Naive B cell (primary cell): Measurements from ENCODE around the gene RSPRY1. TPM values are rescaled to one million over a fixed set of nuclear protein-coding genes. Genes with fewer than 3 reads are reported as not detected.
A peak's percentile ranks its signal among the peaks of the same experiment; 100 is the strongest.

ENCODE experiments used
- ATAC-seq, 2 donors: fragments of 150-1000 bp; cut with Tn5 transposase; 2 replicates each; pipeline ENCODE4 v1.10.0; 2021; ENCODE audit warnings: low read depth in 2 of 2, mild to moderate bottlenecking in 2 of 2, moderate library complexity in 2 of 2
- DNase-seq: peaks from one replicate; pipeline ENCODE4 v3.0.0; 2022
- H3K27ac Mint-ChIP-seq, 6 donors: one replicate each; pipeline ENCODE4 v1.8.0; 2020 to 2022; ENCODE audit warnings: mild to moderate bottlenecking in 6 of 6, mixed read lengths in 6 of 6, moderate library complexity in 5 of 6, inconsistent platforms in 2 of 6
- H3K27me3 Mint-ChIP-seq, 3 donors: one replicate each; pipeline ENCODE4 v1.8.0; 2021 to 2022; ENCODE audit warnings: mixed read lengths in 3 of 3, mild to moderate bottlenecking in 1 of 3
- H3K36me3 Mint-ChIP-seq, 2 donors: one replicate each; pipeline ENCODE4 v1.8.0; 2020 to 2022; ENCODE audit warnings: mixed read lengths in 2 of 2, inconsistent platforms in 1 of 2, mild to moderate bottlenecking in 1 of 2
- H3K4me1 Mint-ChIP-seq, 3 donors: one replicate each; pipeline ENCODE4 v1.8.0; 2020 to 2022; ENCODE audit warnings: mixed read lengths in 3 of 3, inconsistent platforms in 1 of 3, mild to moderate bottlenecking in 1 of 3, moderate library complexity in 1 of 3
- H3K4me3 Mint-ChIP-seq, 8 donors: one replicate each; pipeline ENCODE4 v1.8.0; 2020 to 2022; ENCODE audit warnings: mild to moderate bottlenecking in 8 of 8, mixed read lengths in 8 of 8, moderate library complexity in 8 of 8, inconsistent platforms in 2 of 8
- H3K9me3 Mint-ChIP-seq, 7 donors: one replicate each; pipeline ENCODE4 v1.8.0; 2020 to 2022; ENCODE audit warnings: mixed read lengths in 7 of 7, mild to moderate bottlenecking in 5 of 7, inconsistent platforms in 2 of 7, moderate library complexity in 1 of 7
- polyA plus RNA-seq, 6 donors: library from polyadenylated mRNA; unstranded; fragments of 300-500 nt; fragmentation: Illumina TruSeq; gene quantifications; one replicate each; pipeline ENCODE4 v1.2.3, GENCODE V29; 2021; ENCODE audit warnings: low read depth in 6 of 6

RSPRY1 gene
- polyA plus RNA-seq, 6 donors from 2014 or later, result 26.7 to 42.7 (median 33.5) TPM

- Mint-ChIP-seq H3K4me3 (no peak overlapping the region), H3K27ac (peak overlapping the region in 2 of 6 donors; percentile 2 to 36), H3K27me3 (no peaks in the 10 kb centered on the region), H3K4me1 (no peaks in the 10 kb centered on the region), H3K36me3 (peaks cover 0 to 25% of the 10 kb centered on the region in 2 donors), H3K9me3 (no peaks in the 10 kb centered on the region)
- ATAC-seq, result no peak
- no peak for DNase-seq
Measured at GRCh38 chr16:57226701-57227621, 40.8 kb downstream of the RSPRY1 start.

DNA sequence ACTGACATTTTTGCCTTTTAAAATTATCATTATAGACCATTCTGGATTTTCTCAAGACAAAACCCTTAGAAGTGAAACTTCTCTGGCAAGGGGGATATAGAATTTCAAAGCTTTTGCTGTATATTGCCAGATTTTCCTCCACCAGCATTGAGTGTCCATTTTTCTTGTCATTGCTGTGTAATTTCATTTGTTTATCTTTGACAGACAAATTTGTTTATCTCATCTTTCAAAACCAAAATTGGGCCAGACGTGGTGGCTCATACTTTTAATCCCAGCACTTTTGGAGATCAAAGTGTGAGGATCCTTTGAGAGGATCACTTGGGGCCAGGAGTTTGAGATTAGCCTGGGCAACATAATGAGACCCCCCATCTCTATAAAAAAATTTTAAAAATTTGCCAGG is 43.0 kb downstream of the RSPRY1 start:
- ATAC-seq (no peak), DNase-seq (no peak)
- no peak overlapping the region for H3K4me3 Mint-ChIP-seq
- peaks cover 16 to 31% of the 10 kb centered on the region in 2 donors for H3K36me3 Mint-ChIP-seq
- no peaks in the 10 kb centered on the region for H3K9me3 Mint-ChIP-seq
- no peak overlapping the region for H3K27ac Mint-ChIP-seq
- no peaks in the 10 kb centered on the region for H3K27me3 Mint-ChIP-seq
- peaks cover 6% of the 10 kb centered on the region in 3 donors for H3K4me1 Mint-ChIP-seq

GRCh38 chr16:57231821-57232350 is 45.8 kb downstream of the RSPRY1 start:
- H3K27me3 Mint-ChIP-seq, result no peaks in the 10 kb centered on the region
- DNase-seq, result no peak
- H3K27ac Mint-ChIP-seq, result no peak overlapping the region
- peaks cover 21 to 29% of the 10 kb centered on the region in 2 donors for H3K36me3 Mint-ChIP-seq
- peaks cover 28 to 31% (median 30%) of the 10 kb centered on the region in 3 donors for H3K4me1 Mint-ChIP-seq
- no peak for ATAC-seq
- no peak overlapping the region for H3K4me3 Mint-ChIP-seq
- no peaks in the 10 kb centered on the region for H3K9me3 Mint-ChIP-seq

- peaks cover 28 to 31% (median 30%) of the 10 kb centered on the region in 3 donors for H3K4me1 Mint-ChIP-seq
- no peaks in the 10 kb centered on the region for H3K9me3 Mint-ChIP-seq
- no peak overlapping the region for H3K4me3 Mint-ChIP-seq
- H3K36me3 Mint-ChIP-seq, result peaks cover 21 to 27% of the 10 kb centered on the region in 2 donors
- ATAC-seq (no peak), DNase-seq (no peak)
- no peaks in the 10 kb centered on the region for H3K27me3 Mint-ChIP-seq
- H3K27ac Mint-ChIP-seq, result peak overlapping the region in 5 of 6 donors; percentile 67 to 93 (median 89)
Measured at GRCh38 chr16:57233944-57234706, 48.0 kb downstream of the RSPRY1 start.

DNA sequence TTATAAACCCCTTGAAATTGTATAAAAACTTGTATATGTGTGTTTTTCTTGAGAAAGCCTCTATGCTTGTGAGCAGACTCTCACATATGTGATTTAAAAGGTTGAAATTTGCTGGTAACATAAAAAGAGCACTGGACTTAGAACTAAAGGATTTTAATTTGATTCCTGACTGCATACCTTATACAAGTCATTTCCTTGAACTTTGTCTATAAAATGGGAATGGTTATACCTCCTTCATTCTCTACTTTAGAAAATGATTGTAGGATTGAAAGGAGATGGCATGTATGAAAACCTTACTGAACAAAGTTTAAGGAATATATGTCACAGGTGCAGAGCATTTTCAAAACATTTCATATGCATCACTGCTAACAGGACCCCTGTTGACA is 48.6 kb downstream of the RSPRY1 start:
- DNase-seq (no peak), ATAC-seq (peak in 1 of 2 donors; percentile 9)
- Mint-ChIP-seq H3K36me3 (peaks cover 21 to 29% of the 10 kb centered on the region in 2 donors), H3K4me1 (peaks cover 28 to 31% (median 30%) of the 10 kb centered on the region in 3 donors), H3K9me3 (no peaks in the 10 kb centered on the region), H3K27ac (peak overlapping the region; percentile 44 to 93 (median 86)), H3K27me3 (no peaks in the 10 kb centered on the region), H3K4me3 (peak overlapping the region in 4 of 8 donors; percentile 60 to 77 (median 70))

DNA sequence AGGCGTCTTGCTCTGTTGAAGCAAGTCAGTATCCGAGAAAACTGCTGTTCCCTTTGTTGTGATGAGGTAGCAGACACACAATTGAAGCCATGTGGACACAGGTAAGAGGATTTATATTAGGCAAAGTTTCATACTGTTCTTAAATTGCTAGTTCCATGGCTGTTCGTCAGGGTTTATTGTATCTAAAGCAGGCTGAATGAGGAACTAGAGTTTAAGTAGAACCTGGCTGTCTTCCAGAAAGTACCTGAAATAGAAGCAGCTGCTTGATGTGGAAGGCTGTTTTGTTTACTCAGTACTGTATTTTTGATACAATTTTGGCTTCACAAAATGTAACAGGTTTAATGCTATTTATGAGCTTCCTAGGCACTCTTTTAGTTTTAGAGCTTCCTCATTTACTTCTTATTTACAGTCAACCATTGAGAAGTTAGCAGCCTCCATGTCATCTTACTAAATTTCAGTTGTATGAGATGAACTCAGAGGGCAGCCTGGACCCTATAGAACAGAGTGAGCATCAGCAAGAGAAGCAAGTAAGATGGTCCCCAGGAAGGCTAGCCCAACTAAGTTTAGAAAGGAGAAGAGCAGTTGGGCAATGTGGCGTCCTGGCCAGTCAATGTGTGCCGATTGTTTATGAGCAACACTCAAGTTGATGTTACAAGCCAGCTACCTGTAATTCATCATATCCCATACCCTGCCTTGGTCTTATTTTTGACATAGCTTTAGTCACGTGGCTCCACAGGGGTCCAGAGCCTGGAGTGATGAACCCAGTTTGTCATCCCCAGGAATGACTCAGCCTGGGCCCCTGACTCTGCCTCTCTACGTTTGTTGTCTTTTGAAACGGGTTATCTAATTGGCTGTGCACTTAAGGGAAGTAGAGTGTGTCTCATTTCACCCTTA is 49.2 kb downstream of the RSPRY1 start:
- peaks cover 21 to 26% of the 10 kb centered on the region in 2 donors for H3K36me3 Mint-ChIP-seq
- H3K9me3 Mint-ChIP-seq, result no peaks in the 10 kb centered on the region
- H3K4me1 Mint-ChIP-seq, result peaks cover 28 to 32% (median 31%) of the 10 kb centered on the region in 3 donors
- no peaks in the 10 kb centered on the region for H3K27me3 Mint-ChIP-seq
- DNase-seq (peak; percentile 39), ATAC-seq (peak; percentile 90)
- H3K27ac Mint-ChIP-seq, result peak overlapping the region; percentile 86 to 95 (median 94)
- H3K4me3 Mint-ChIP-seq, result peak overlapping the region in 6 of 8 donors; percentile 50 to 84 (median 70)

GRCh38 chr16:57236022-57236350 is 49.9 kb downstream of the RSPRY1 start:
- Mint-ChIP-seq H3K27ac (peak overlapping the region; percentile 29 to 95 (median 92)), H3K4me1 (peaks cover 33 to 38% (median 37%) of the 10 kb centered on the region in 3 donors), H3K9me3 (peaks cover 0 to 3% (median 0%) of the 10 kb centered on the region in 7 donors), H3K27me3 (no peaks in the 10 kb centered on the region), H3K4me3 (peak overlapping the region in 5 of 8 donors; percentile 42 to 84 (median 72)), H3K36me3 (peaks cover 20 to 21% of the 10 kb centered on the region in 2 donors)
- ATAC-seq, result no peak
- DNase-seq, result no peak

DNA sequence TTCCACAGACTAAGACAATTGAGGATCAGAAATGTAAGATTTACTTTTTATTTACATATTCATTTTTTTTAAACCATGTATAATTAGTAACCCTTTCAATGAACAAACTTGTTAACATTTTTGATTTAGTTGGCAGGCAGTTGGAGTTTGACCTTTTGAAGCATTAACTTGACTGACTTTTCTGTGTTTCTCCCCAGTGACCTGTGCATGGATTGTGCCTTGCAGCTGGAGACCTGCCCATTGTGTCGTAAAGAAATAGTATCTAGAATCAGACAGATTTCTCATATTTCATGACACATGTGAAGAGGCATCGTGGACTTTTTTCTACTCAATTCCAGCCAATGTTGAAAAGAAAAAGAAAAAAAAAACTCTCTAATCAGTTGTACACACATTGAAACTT is 52.6 kb downstream of the RSPRY1 start:
- Mint-ChIP-seq H3K27ac (no peak overlapping the region), H3K9me3 (peaks cover 0 to 4% (median 0%) of the 10 kb centered on the region in 7 donors), H3K4me1 (peaks cover 42 to 46% (median 43%) of the 10 kb centered on the region in 3 donors), H3K36me3 (peaks cover 8 to 9% of the 10 kb centered on the region in 2 donors), H3K27me3 (no peaks in the 10 kb centered on the region), H3K4me3 (no peak overlapping the region)
- ATAC-seq, result no peak
- no peak for DNase-seq

- H3K4me3 Mint-ChIP-seq, result no peak overlapping the region
- no peaks in the 10 kb centered on the region for H3K27me3 Mint-ChIP-seq
- ATAC-seq (no peak), DNase-seq (no peak)
- H3K4me1 Mint-ChIP-seq, result peaks cover 40 to 44% (median 41%) of the 10 kb centered on the region in 3 donors
- H3K36me3 Mint-ChIP-seq, result peaks cover 4 to 8% of the 10 kb centered on the region in 2 donors
- H3K27ac Mint-ChIP-seq, result peak overlapping the region in 1 of 6 donors; percentile 11
- H3K9me3 Mint-ChIP-seq, result peaks cover 0 to 4% (median 0%) of the 10 kb centered on the region in 7 donors
Measured at GRCh38 chr16:57239107-57239506, 53.0 kb downstream of the RSPRY1 start.

GRCh38 chr16:57240851-57241250 is 54.7 kb downstream of the RSPRY1 start:
- peak overlapping the region in 6 of 8 donors; percentile 27 to 83 (median 64) for H3K4me3 Mint-ChIP-seq
- DNase-seq (peak; percentile 46), ATAC-seq (peak; percentile 46 to 49)
- peaks cover 0 to 4% (median 0%) of the 10 kb centered on the region in 7 donors for H3K9me3 Mint-ChIP-seq
- peak overlapping the region; percentile 23 to 97 (median 83) for H3K27ac Mint-ChIP-seq
- H3K36me3 Mint-ChIP-seq, result peaks cover 0 to 8% of the 10 kb centered on the region in 2 donors
- H3K4me1 Mint-ChIP-seq, result peaks cover 34 to 38% (median 36%) of the 10 kb centered on the region in 3 donors
- no peaks in the 10 kb centered on the region for H3K27me3 Mint-ChIP-seq

DNA sequence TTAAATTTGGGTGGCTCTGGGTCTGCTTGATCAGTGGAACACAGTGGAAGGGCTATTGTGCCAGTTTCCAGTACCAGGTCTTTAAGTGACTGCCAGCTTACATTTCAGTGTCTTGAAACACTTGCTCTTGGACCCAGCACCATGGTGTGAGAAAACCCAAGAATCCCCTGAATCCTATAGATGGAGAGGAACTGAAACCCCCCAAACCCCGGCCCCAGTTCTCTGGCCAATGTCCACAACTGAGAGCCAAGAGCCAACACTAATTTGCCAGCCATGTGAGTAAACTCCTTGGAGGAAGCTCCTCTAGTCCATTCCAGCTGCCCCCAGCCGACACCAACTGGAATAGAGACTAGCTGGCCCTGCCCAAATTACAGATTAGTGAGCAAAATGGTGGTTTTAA is 56.5 kb downstream of the RSPRY1 start:
- peaks cover 29 to 37% (median 36%) of the 10 kb centered on the region in 3 donors for H3K4me1 Mint-ChIP-seq
- DNase-seq (no peak), ATAC-seq (no peak)
- peaks cover 0 to 8% of the 10 kb centered on the region in 2 donors for H3K36me3 Mint-ChIP-seq
- H3K27me3 Mint-ChIP-seq, result no peaks in the 10 kb centered on the region
- peak overlapping the region in 1 of 6 donors; percentile 54 for H3K27ac Mint-ChIP-seq
- H3K9me3 Mint-ChIP-seq, result peaks cover 0 to 4% (median 0%) of the 10 kb centered on the region in 7 donors
- peak overlapping the region in 2 of 8 donors; percentile 21 to 92 for H3K4me3 Mint-ChIP-seq

DNA sequence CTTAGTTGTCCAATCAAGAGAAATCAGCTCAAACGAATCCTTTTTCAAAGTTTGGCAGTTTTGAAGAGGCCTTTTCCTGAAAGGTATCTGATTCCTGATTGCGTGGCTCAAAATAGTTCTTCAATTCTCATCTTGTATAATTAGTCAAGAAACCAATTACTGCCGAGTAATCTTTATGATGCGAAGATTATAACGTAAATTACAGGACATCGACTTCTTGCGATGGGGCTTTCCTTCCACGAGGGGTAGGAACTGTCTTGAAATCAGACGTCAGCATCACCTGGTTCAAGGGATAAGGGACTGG is 58.3 kb downstream of the RSPRY1 start:
- Mint-ChIP-seq H3K4me1 (peaks cover 29 to 37% (median 36%) of the 10 kb centered on the region in 3 donors), H3K9me3 (peaks cover 0 to 4% (median 0%) of the 10 kb centered on the region in 7 donors), H3K4me3 (peak overlapping the region; percentile 85 to 96 (median 92)), H3K36me3 (peaks cover 0 to 11% of the 10 kb centered on the region in 2 donors), H3K27ac (peak overlapping the region; percentile 92 to 99 (median 98)), H3K27me3 (no peaks in the 10 kb centered on the region)
- DNase-seq (no peak), ATAC-seq (peak; percentile 53)
